GM12891 (cell line): ENCODE data around the gene RNF222.

Experiments
- PAX5 ChIP-seq: IDR thresholded peaks from 2 replicates; pipeline ENCODE4 v1.6.1; 2011; ENCODE audit warnings: low read length, moderate library complexity, mild to moderate bottlenecking; ENCODE audit not compliant: insufficient read depth, severe bottlenecking
- POLR2A ChIP-seq: IDR thresholded peaks from 2 replicates; pipeline ENCODE4 v1.6.1; 2011; ENCODE audit warnings: low read depth, low read length, control low read depth
- POLR2AphosphoS5 ChIP-seq: IDR thresholded peaks from 2 replicates; pipeline ENCODE4 v1.6.1; 2011; ENCODE audit warnings: low read depth, low read length, control low read depth
- POU2F2 ChIP-seq: IDR thresholded peaks from 2 replicates; pipeline ENCODE4 v1.6.1; 2011; ENCODE audit warnings: low read depth, mild to moderate bottlenecking, control low read depth, low read length, moderate library complexity
- SPI1 ChIP-seq: IDR thresholded peaks from 2 replicates; pipeline ENCODE4 v1.6.1; 2011; ENCODE audit warnings: low read depth, low read length, control low read depth
- TAF1 ChIP-seq: IDR thresholded peaks from 2 replicates; pipeline ENCODE4 v1.6.1; 2011; ENCODE audit warnings: low read depth, low read length, control low read depth

DNA sequence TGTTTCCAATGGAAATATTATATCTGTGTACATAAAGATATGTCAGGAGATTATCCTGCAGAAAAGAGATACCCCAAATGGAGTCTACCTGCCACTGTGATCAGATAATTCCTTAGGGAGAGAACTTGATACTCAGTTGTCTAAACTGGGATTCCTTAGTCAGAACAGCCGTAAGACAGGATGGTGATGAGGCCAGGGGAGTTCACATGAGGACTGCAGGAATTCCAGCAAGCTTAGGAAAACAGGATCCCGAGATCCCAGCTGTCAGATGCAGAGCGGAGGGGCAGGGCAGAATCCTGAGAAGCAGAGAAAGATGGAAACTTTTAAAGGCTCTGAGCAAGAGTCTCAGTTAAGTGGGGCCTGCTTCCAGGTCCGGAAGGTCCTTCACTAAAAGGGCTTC, 25.8 kb downstream of the RNF222 start:
- no peak for TF ChIP-seq POLR2A
- TF ChIP-seq POLR2AphosphoS5 = no peak
- no peak for TF ChIP-seq TAF1
- no peak for TF ChIP-seq PAX5
- no peak for TF ChIP-seq SPI1
- no peak for TF ChIP-seq POU2F2
